Ascending aorta (tissue), 2 donors: Measurements from ENCODE around the gene KCNJ9. TPM values are rescaled to one million over a fixed set of nuclear protein-coding genes. Genes with fewer than 3 reads are reported as not detected.

Experiments
- DNase-seq, 2 donors: peaks; one replicate each; pipeline ENCODE4 v3.0.0-alpha.2; 2019; ENCODE audit warnings: low spot score in 2 of 2
- H3K27ac ChIP-seq, 2 donors: fragments of 200-600 bp; sonication (generic); one replicate each; pipeline ENCODE4 v1.5.1; 2016 to 2017; ENCODE audit warnings: mild to moderate bottlenecking in 1 of 2
- H3K27me3 ChIP-seq: fragments of 200-600 bp; sonication (generic); one replicate; pipeline ENCODE4 v1.5.1; 2017
- H3K36me3 ChIP-seq, 2 donors: fragments of 200-600 bp; sonication (generic); one replicate each; pipeline ENCODE4 v1.5.1; 2016
- H3K4me1 ChIP-seq, 2 donors: fragments of 200-600 bp; sonication (generic); one replicate each; pipeline ENCODE4 v1.5.1; 2016 to 2017; ENCODE audit warnings: mild to moderate bottlenecking in 1 of 2
- H3K4me3 ChIP-seq, 2 donors: fragments of 200-600 bp; sonication (generic); one replicate each; pipeline ENCODE4 v1.5.1; 2016 to 2017; ENCODE audit warnings: mild to moderate bottlenecking in 1 of 2
- H3K9me3 ChIP-seq, 2 donors: fragments of 200-600 bp; sonication (generic); one replicate each; pipeline ENCODE4 v1.5.1; 2016
- CTCF ChIP-seq, 3 experiments: fragments of 200-600 bp in 2 of 3; fragments of 450-650 bp in 1 of 3; sonication (generic) in 2 of 3; IDR thresholded peaks; one replicate each; pipeline ENCODE4 v1.5.1; 2016 to 2019; ENCODE audit warnings: antibody characterized with exemption in 3 of 3, mild to moderate bottlenecking in 1 of 3, moderate library complexity in 1 of 3
- intact Hi-C: fragments of 100-400 bp; cut with DNase I; formaldehyde crosslinking; loops from one replicate; pipeline ENCODE4 v1.15.1; 2023
- total RNA-seq: library from RNA; depleted of rRNA; stranded (reverse); fragments of >200 nt; gene quantifications from one replicate; pipeline ENCODE4 v1.1.0, GENCODE V29; 2016

The KCNJ9 gene
- total RNA-seq, 1 donor from 2014 or later: 1.2 TPM

GRCh38 chr1:160085686-160086455, 4.5 kb downstream of the KCNJ9 start:
- H3K27ac ChIP-seq: peak overlapping the region; percentile 82 to 84
- H3K4me3 ChIP-seq: peak overlapping the region in 1 of 2 donors; percentile 39
- TF ChIP-seq CTCF (IDR thresholded peaks at IDR 0.05): peak; percentile 74 to 87 (median 84)
- intact Hi-C loops: loop anchor here (1.0 to 5.0 kb wide), 3 partner anchors 12 to 166 kb away; partner anchors contain the start of genes IGSF8 and PIGM
- H3K4me1 ChIP-seq: peaks cover 7 to 25% of the 10 kb centered on the region in 2 donors
- H3K36me3 ChIP-seq: peaks cover 9 to 26% of the 10 kb centered on the region in 2 donors
- no peaks in the 10 kb centered on the region for H3K27me3 ChIP-seq
- DNase-seq: peak in 1 of 2 donors; percentile 92
- no peaks in the 10 kb centered on the region for H3K9me3 ChIP-seq

GRCh38 chr1:160086456-160086892, 5.1 kb downstream of the KCNJ9 start:
- DNase-seq: no peak
- H3K36me3 ChIP-seq: peaks cover 14 to 32% of the 10 kb centered on the region in 2 donors
- peak overlapping the region in 1 of 2 donors; percentile 39 for H3K4me3 ChIP-seq
- H3K9me3 ChIP-seq: no peaks in the 10 kb centered on the region
- intact Hi-C loops: loop anchor here (1.0 to 5.0 kb wide), 3 partner anchors 12 to 166 kb away; partner anchors contain the start of genes IGSF8 and PIGM
- H3K4me1 ChIP-seq: peaks cover 7 to 21% of the 10 kb centered on the region in 2 donors
- TF ChIP-seq CTCF (IDR thresholded peaks at IDR 0.05): no peak
- no peaks in the 10 kb centered on the region for H3K27me3 ChIP-seq
- H3K27ac ChIP-seq: peak overlapping the region; percentile 82 to 84

DNA sequence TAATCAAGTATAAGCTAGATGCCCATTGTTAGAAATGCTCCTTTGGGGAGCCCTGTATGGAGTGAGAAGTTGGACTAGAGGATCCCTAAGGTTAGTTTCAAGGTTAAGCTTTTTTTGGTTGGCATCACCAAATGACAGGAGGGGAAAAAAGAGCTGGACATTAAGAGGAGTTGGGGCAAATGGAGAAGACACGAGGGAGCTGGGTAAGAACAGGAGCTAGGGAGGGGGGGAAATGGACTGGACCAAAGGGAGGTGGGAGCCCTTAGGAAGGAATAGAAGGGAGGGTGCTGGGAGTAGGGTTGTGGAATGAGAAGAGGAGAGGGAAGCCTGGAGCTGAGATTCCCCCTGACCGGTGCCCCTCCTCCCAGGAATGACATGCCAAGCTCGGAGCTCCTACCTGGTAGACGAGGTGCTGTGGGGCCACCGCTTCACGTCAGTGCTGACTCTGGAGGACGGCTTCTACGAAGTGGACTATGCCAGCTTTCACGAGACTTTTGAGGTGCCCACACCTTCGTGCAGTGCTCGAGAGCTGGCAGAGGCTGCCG, 5.9 kb downstream of the KCNJ9 start:
- intact Hi-C loops: loop anchor here (5.0 kb wide), 2 partner anchors 55 to 165 kb away; partner anchors contain the start of gene PIGM
- Histone ChIP-seq H3K36me3 (peaks cover 21 to 39% of the 10 kb centered on the region in 2 donors), H3K4me1 (peaks cover 7 to 19% of the 10 kb centered on the region in 2 donors), H3K9me3 (no peaks in the 10 kb centered on the region), H3K4me3 (no peak overlapping the region), H3K27me3 (no peaks in the 10 kb centered on the region), H3K27ac (peak overlapping the region; percentile 82 to 84)
- DNase-seq: no peak
- TF ChIP-seq CTCF (IDR thresholded peaks at IDR 0.05): no peak

DNA sequence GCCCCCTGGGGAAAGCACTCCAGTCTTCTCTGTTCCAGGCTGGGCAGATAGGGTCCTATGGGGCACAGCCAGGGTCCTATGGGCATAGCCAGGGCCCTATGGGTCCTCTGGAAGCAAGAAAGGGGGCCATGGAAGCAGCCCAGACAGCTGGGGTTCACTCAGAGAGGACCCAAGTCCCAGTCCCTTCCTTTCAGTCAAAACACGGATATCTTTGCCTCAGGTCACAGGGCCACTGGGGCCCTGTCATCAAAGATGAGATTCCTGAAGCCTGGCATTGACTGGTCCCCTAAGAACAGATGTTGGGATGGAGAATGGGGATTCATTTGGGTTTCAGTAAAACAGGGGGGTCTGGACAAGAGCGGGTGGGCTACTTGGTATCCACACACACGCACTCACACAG, 8.5 kb downstream of the KCNJ9 start:
- Histone ChIP-seq H3K4me1 (peaks cover 4 to 12% of the 10 kb centered on the region in 2 donors), H3K9me3 (no peaks in the 10 kb centered on the region), H3K27ac (no peak overlapping the region), H3K36me3 (peaks cover 47 to 64% of the 10 kb centered on the region in 2 donors), H3K27me3 (no peaks in the 10 kb centered on the region), H3K4me3 (no peak overlapping the region)
- no peak for TF ChIP-seq CTCF (IDR thresholded peaks at IDR 0.05)
- DNase-seq: no peak
- intact Hi-C loops: loop anchor here (5.0 kb wide), 2 partner anchors 58 to 162 kb away; partner anchors contain the start of gene PIGM

DNA sequence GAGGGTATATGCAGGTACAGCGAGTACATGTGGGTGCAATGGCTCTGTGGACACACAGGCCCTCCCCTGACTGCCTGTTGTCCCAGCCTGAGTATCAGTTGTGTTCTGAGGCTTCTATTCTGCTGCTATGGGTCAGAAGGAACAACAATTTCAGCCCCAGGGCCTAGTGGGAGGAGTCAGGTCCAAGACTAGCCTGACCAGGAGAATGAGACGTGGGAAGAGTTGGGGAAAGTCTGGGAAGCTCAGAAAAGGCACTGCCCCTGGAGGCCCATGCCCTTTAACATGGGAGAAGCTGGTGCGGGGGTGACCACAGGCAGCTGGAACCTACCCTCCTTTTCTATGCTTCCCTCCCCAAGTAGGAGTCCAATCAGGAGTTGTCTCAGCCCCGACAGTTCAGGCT, 9.4 kb downstream of the KCNJ9 start:
- H3K9me3 ChIP-seq: no peaks in the 10 kb centered on the region
- no peak overlapping the region for H3K27ac ChIP-seq
- TF ChIP-seq CTCF (IDR thresholded peaks at IDR 0.05): no peak
- H3K36me3 ChIP-seq: peaks cover 47 to 64% of the 10 kb centered on the region in 2 donors
- H3K4me3 ChIP-seq: no peak overlapping the region
- H3K27me3 ChIP-seq: no peaks in the 10 kb centered on the region
- DNase-seq: no peak
- intact Hi-C loops: no loop called here
- H3K4me1 ChIP-seq: peaks cover 4 to 6% of the 10 kb centered on the region in 2 donors
